GM12878 (cell line): Measurements from ENCODE around the gene NAA15. TPM values are rescaled to one million over a fixed set of nuclear protein-coding genes. Genes with fewer than 3 reads are reported as not detected.
A peak's percentile ranks its signal among the peaks of the same experiment; 100 is the strongest.

Experiments used
- BACH1 ChIP-seq: fragments of 450-650 bp; IDR thresholded peaks from 2 replicates; pipeline ENCODE4 v1.6.1; 2017; ENCODE audit warnings: mild to moderate bottlenecking, borderline replicate concordance
- BHLHE40 ChIP-seq, 2 experiments: fragments of 450-650 bp in 1 of 2; IDR thresholded peaks; 2 replicates each; pipeline ENCODE4 v1.6.1; 2011 to 2017; ENCODE audit warnings: low read depth in 2 of 2, borderline replicate concordance in 1 of 2, improper control_type of control experiment in 1 of 2, low read length in 1 of 2, mild to moderate bottlenecking in 1 of 2
- BRCA1 ChIP-seq: IDR thresholded peaks from 2 replicates; pipeline ENCODE4 v1.6.1; 2011; ENCODE audit warnings: low read depth, low read length, improper control_type of control experiment
- CBFB ChIP-seq: IDR thresholded peaks from 2 replicates; pipeline ENCODE4 v1.6.1; 2016; ENCODE audit warnings: antibody characterized with exemption, low read depth
- EGR1 ChIP-seq, 2 experiments: IDR thresholded peaks; 1 replicate in 1 of 2; 2 replicates in 1 of 2; pipeline ENCODE4 v1.6.1; 2011 to 2012; ENCODE audit warnings: low read depth in 2 of 2, low read length in 2 of 2, borderline replicate concordance in 1 of 2, mild to moderate bottlenecking in 1 of 2, moderate library complexity in 1 of 2
- ELK1 ChIP-seq: IDR thresholded peaks from 2 replicates; pipeline ENCODE4 v1.6.1; 2012; ENCODE audit warnings: low read depth, low read length, improper control_type of control experiment
- EP300 ChIP-seq, 2 experiments: fragments of 150-350 bp in 1 of 2; IDR thresholded peaks; 2 replicates each; pipeline ENCODE4 v1.6.1; 2011 to 2012; ENCODE audit warnings: low read depth in 2 of 2, low read length in 2 of 2, borderline replicate concordance in 1 of 2, improper control_type of control experiment in 1 of 2, inconsistent platforms in 1 of 2; ENCODE audit not compliant: control insufficient read depth in 1 of 2
- ESRRA ChIP-seq: IDR thresholded peaks from 2 replicates; pipeline ENCODE4 v1.6.1; 2012; ENCODE audit warnings: mild to moderate bottlenecking, low read length, improper control_type of control experiment
- HCFC1 ChIP-seq: fragments of 150-350 bp; IDR thresholded peaks from 2 replicates; pipeline ENCODE4 v1.6.1; 2014; ENCODE audit warnings: low read length
- IKZF2 ChIP-seq, 2 experiments: fragments of 450-650 bp; IDR thresholded peaks; 2 replicates each; pipeline ENCODE4 v1.6.1; 2017; ENCODE audit warnings: mild to moderate bottlenecking in 2 of 2, moderate library complexity in 2 of 2
- JUND ChIP-seq: IDR thresholded peaks from 2 replicates; pipeline ENCODE4 v1.6.1; 2012; ENCODE audit warnings: low read depth, mild to moderate bottlenecking, low read length, improper control_type of control experiment, moderate library complexity
- KLF5 ChIP-seq: fragments of 450-650 bp; IDR thresholded peaks from 2 replicates; pipeline ENCODE4 v1.6.1; 2014; ENCODE audit warnings: mild to moderate bottlenecking; ENCODE audit not compliant: partially characterized antibody
- POU2F2 ChIP-seq: IDR thresholded peaks from 3 replicates; pipeline ENCODE4 v1.6.1; 2011; ENCODE audit warnings: low read depth, mild to moderate bottlenecking, low read length, borderline replicate concordance
- RCOR1 ChIP-seq: conservative IDR thresholded peaks from 2 replicates; pipeline ENCODE4 v1.6.1; 2012; ENCODE audit warnings: low read depth, low read length, improper control_type of control experiment
- RELB ChIP-seq: fragments of 450-650 bp; IDR thresholded peaks from 2 replicates; pipeline ENCODE4 v1.6.1; 2017; ENCODE audit warnings: low read depth, mild to moderate bottlenecking, moderate library complexity
- SMAD5 ChIP-seq: IDR thresholded peaks from 2 replicates; pipeline ENCODE4 v1.6.1; 2016; ENCODE audit warnings: antibody characterized with exemption, low read depth
- SMARCA5 ChIP-seq: fragments of 450-650 bp; IDR thresholded peaks from 2 replicates; pipeline ENCODE4 v1.6.1; 2017; ENCODE audit warnings: mild to moderate bottlenecking
- WRNIP1 ChIP-seq: IDR thresholded peaks from 2 replicates; pipeline ENCODE4 v1.6.1; 2011; ENCODE audit warnings: low read depth, low read length, improper control_type of control experiment, borderline replicate concordance
- ZBTB33 ChIP-seq: fragments of 450-650 bp; IDR thresholded peaks from 2 replicates; pipeline ENCODE4 v1.6.1; 2017; ENCODE audit warnings: mild to moderate bottlenecking
- ZBTB40 ChIP-seq: fragments of 450-650 bp; IDR thresholded peaks from 2 replicates; pipeline ENCODE4 v1.6.1; 2016; ENCODE audit warnings: mild to moderate bottlenecking, moderate library complexity, borderline replicate concordance
- polyA plus RNA-seq, 11 experiments: library from polyadenylated mRNA; depleted of rRNA in 4 of 11; unstranded in 6 of 11; stranded (reverse) in 5 of 11; fragments of >200 nt; fragmentation: Nextera tagmentation in 4 of 11; fragmentation: Illumina TruSeq in 1 of 11; extraction: Ambion mirVana in 4 of 11; extraction: Trizol in 1 of 11; gene quantifications; 1 replicate in 1 of 11; 2 replicates in 10 of 11; pipeline versions ENCODE4 v1.2.1 to v1.2.3, GENCODE V29; 2011 to 2016; ENCODE audit warnings: inconsistent platforms in 2 of 11, missing spikeins in 2 of 11, low read depth in 1 of 11
- total RNA-seq, 4 experiments: library from RNA; depleted of rRNA in 3 of 4; stranded (reverse); fragments of >200 nt in 3 of 4; fragmentation: Illumina TruSeq in 1 of 4; extraction: Trizol in 1 of 4; gene quantifications; 2 replicates each; pipeline versions ENCODE4 v1.2.1 to v1.2.3, GENCODE V29; 2013 to 2021

NAA15 gene
- total and polyA plus RNA-seq, 10 of the 15 experiments (the other 5 are each of a cell fraction or from before 2014, with no cell fraction given), result 24.3 to 93.1 (median 51.9) TPM

- TF ChIP-seq ZBTB40 (peak; percentile 38; the same call in 1 of the 2 replicates), WRNIP1 (peak; percentile 44; the same call in 1 of the 2 replicates), POU2F2 (peak; percentile 60; the same call in 2 of the 3 replicates), BACH1 (peak; percentile 75), CBFB (peak; percentile 49; the same call in 1 of the 2 replicates), HCFC1 (peak; percentile 52; the same call in 1 of the 2 replicates), ZBTB33 (no peak), EP300 (IDR thresholded peaks at IDR 0.05; ENCODE audit: borderline replicate concordance in 1 of 2, control insufficient read depth in 1 of 2, low read depth in 2 of 2, low read length in 2 of 2) (0 out of 4 replicates have a peak, but pooled peaks of 1 of the 2 experiments have one; percentile 10), BHLHE40 (IDR thresholded peaks at IDR 0.05; ENCODE audit: borderline replicate concordance in 1 of 2, low read depth in 2 of 2, low read length in 1 of 2) (peak; percentile 27 to 46; a peak in 2 of 4 replicates), BRCA1 (no peak), RELB (peak; percentile 73), ELK1 (peak; percentile 98), SMAD5 (peak; percentile 59; the same call in 1 of the 2 replicates), ESRRA (peak; percentile 38; the same call in 1 of the 2 replicates), EGR1 (IDR thresholded peaks at IDR 0.05; ENCODE audit: borderline replicate concordance in 1 of 2, low read depth in 2 of 2, low read length in 2 of 2) (peak in 1 of 2 experiments; percentile 78; a peak in 2 of 3 replicates), JUND (peak; percentile 31; the same call in 1 of the 2 replicates), SMARCA5 (peak; percentile 100), RCOR1 (no peak), IKZF2 (IDR thresholded peaks at IDR 0.05) (peak; percentile 29 to 47; a peak in 2 of 4 replicates), KLF5 (peak; percentile 50)
Measured at GRCh38 chr4:139295206-139295941, 5.9 kb upstream of the NAA15 start (continued).
